HepG2 (cell line): ENCODE results near the gene CMIP. TPM values are rescaled to one million over a fixed set of nuclear protein-coding genes. Genes with fewer than 3 reads are reported as not detected.

Experiments
- CHD4 ChIP-seq: fragments of 200-600 bp; sonication (generic); IDR thresholded peaks from 2 replicates; pipeline ENCODE4 v1.7.0; 2017; ENCODE audit warnings: mild to moderate bottlenecking, low read length, borderline replicate concordance
- GABPB1 ChIP-seq: IDR thresholded peaks from 2 replicates; pipeline ENCODE4 v1.6.1; 2016; ENCODE audit warnings: mild to moderate bottlenecking, missing genetic modification reagents, moderate library complexity, missing compliant biosample characterization
- MED1 ChIP-seq: sonication (generic); formaldehyde crosslinking; IDR thresholded peaks from 2 replicates; pipeline ENCODE4 v1.4.0; 2020; ENCODE audit warnings: missing genetic modification reagents
- PAXIP1 ChIP-seq: sonication (generic); formaldehyde crosslinking; conservative IDR thresholded peaks from 2 replicates; pipeline ENCODE4 v1.4.0; 2020; ENCODE audit warnings: mild to moderate bottlenecking, missing genetic modification reagents, moderate library complexity
- SMAD1 ChIP-seq: sonication (generic); formaldehyde crosslinking; IDR thresholded peaks from 2 replicates; pipeline ENCODE4 v1.4.0; 2020; ENCODE audit warnings: missing genetic modification reagents, low read depth, mild to moderate bottlenecking, borderline replicate concordance
- SUZ12 ChIP-seq: fragments of 150-350 bp; IDR thresholded peaks from 2 replicates; pipeline ENCODE4 v1.6.1; 2014; ENCODE audit warnings: low read depth, low read length
- TBX3 ChIP-seq: fragments of 450-650 bp; IDR thresholded peaks from 2 replicates; pipeline ENCODE4 v1.6.1; 2017; ENCODE audit warnings: antibody characterized with exemption, mild to moderate bottlenecking, inconsistent platforms, borderline replicate concordance
- TMF1 ChIP-seq: sonication (generic); formaldehyde crosslinking; IDR thresholded peaks from 2 replicates; pipeline ENCODE4 v1.8.1; 2022; ENCODE audit warnings: low read depth, missing genetic modification reagents
- TOE1 ChIP-seq: sonication (generic); formaldehyde crosslinking; IDR thresholded peaks from 2 replicates; pipeline ENCODE4 v1.4.0; 2020; ENCODE audit warnings: mild to moderate bottlenecking, missing genetic modification reagents
- ZBTB2 ChIP-seq: sonication (generic); formaldehyde crosslinking; IDR thresholded peaks from 2 replicates; pipeline ENCODE4 v1.8.0; 2022; ENCODE audit warnings: low read depth, missing genetic modification reagents
- ZBTB3 ChIP-seq: sonication (generic); formaldehyde crosslinking; IDR thresholded peaks from 2 replicates; pipeline ENCODE4 v1.4.0; 2020; ENCODE audit warnings: low read depth, mild to moderate bottlenecking, moderate library complexity, missing genetic modification reagents, borderline replicate concordance
- ZNF160 ChIP-seq: sonication (generic); formaldehyde crosslinking; IDR thresholded peaks from 2 replicates; pipeline ENCODE4 v1.8.0; 2022; ENCODE audit warnings: mild to moderate bottlenecking, inconsistent platforms, missing genetic modification reagents
- ZNF251 ChIP-seq: sonication (generic); formaldehyde crosslinking; IDR thresholded peaks from 2 replicates; pipeline ENCODE4 v1.9.0; 2021; ENCODE audit warnings: mild to moderate bottlenecking, missing genetic modification reagents
- ZNF431 ChIP-seq: sonication (generic); formaldehyde crosslinking; IDR thresholded peaks from 2 replicates; pipeline ENCODE4 v1.9.0; 2022; ENCODE audit warnings: missing genetic modification reagents, low read depth, mild to moderate bottlenecking, borderline replicate concordance
- ZNF556 ChIP-seq: sonication (generic); formaldehyde crosslinking; IDR thresholded peaks from 2 replicates; pipeline ENCODE4 v1.4.0; 2020; ENCODE audit warnings: mild to moderate bottlenecking, missing genetic modification reagents, borderline replicate concordance
- polyA plus RNA-seq, 8 experiments: library from polyadenylated mRNA; depleted of rRNA in 3 of 8; stranded (reverse) in 7 of 8; unstranded in 1 of 8; fragments of >200 nt; fragmentation: Illumina TruSeq in 4 of 8; extraction: Trizol in 4 of 8; gene quantifications; 2 replicates each; pipeline versions ENCODE4 v1.2.1 to v1.2.3, GENCODE V29; 2011 to 2016; ENCODE audit warnings: low read depth in 4 of 8, missing spikeins in 1 of 8, mixed read lengths in 1 of 8; ENCODE audit not compliant: insufficient read depth in 1 of 8
- total RNA-seq, 5 experiments: library from RNA; depleted of rRNA; stranded (reverse); fragments of >200 nt; fragmentation: Illumina TruSeq; extraction: Trizol; gene quantifications; 2 replicates each; pipeline ENCODE4 v1.2.3, GENCODE V29; 2016; ENCODE audit warnings: low read depth in 1 of 5
- TF ChIP-seq, protein P1 (sequence below): sonication (generic); formaldehyde crosslinking; IDR thresholded peaks from 2 replicates; pipeline ENCODE4 v1.4.0; 2020; ENCODE audit warnings: missing genetic modification reagents
- TF ChIP-seq, protein P2 (sequence below): sonication (generic); formaldehyde crosslinking; IDR thresholded peaks from 2 replicates; pipeline ENCODE4 v1.9.0; 2022; ENCODE audit warnings: low read depth, missing genetic modification reagents
- TF ChIP-seq, protein P3 (sequence below): sonication (generic); formaldehyde crosslinking; IDR thresholded peaks from 2 replicates; pipeline ENCODE4 v1.4.0; 2020; ENCODE audit warnings: missing genetic modification reagents; ENCODE audit errors: not compliant biosample characterization
- TF ChIP-seq, protein P4 (sequence below): sonication (generic); formaldehyde crosslinking; IDR thresholded peaks from 2 replicates; pipeline ENCODE4 v1.4.0; 2020; ENCODE audit warnings: mild to moderate bottlenecking, missing genetic modification reagents

The CMIP gene
- total and polyA plus RNA-seq, 2 of the 13 experiments (the other 11 are each of a cell fraction or from before 2014, with no cell fraction given) = 10.9 to 18.1 TPM

GRCh38 chr16:81553080-81553813 lies 108.6 kb downstream of the CMIP start (continued):
- TF ChIP-seq ZNF556 (CRISPR knock-in tag) (peak; percentile 78), CHD4 (no peak), ZBTB3 (0 out of 2 replicates have a peak, but pooled peaks have one; percentile 75), TOE1 (CRISPR knock-in tag) (peak; percentile 23; the same call in 1 of the 2 replicates), ZBTB2 (CRISPR knock-in tag) (no peak), SUZ12 (no peak), PAXIP1 (CRISPR knock-in tag) (peak; percentile 74), MED1 (CRISPR knock-in tag) (peak; percentile 79), TMF1 (CRISPR knock-in tag) (no peak), GABPB1 (CRISPR knock-in tag) (no peak; the same call in 1 of the 2 replicates), ZNF431 (CRISPR knock-in tag) (0 out of 2 replicates have a peak, but pooled peaks have one; percentile 17), TBX3 (peak; percentile 13; the same call in 1 of the 2 replicates), ZNF160 (CRISPR knock-in tag) (0 out of 2 replicates have a peak, but pooled peaks have one; percentile 50), ZNF251 (CRISPR knock-in tag) (no peak), SMAD1 (0 out of 2 replicates have a peak, but pooled peaks have one; percentile 74)
- TF ChIP-seq, protein P1, sequence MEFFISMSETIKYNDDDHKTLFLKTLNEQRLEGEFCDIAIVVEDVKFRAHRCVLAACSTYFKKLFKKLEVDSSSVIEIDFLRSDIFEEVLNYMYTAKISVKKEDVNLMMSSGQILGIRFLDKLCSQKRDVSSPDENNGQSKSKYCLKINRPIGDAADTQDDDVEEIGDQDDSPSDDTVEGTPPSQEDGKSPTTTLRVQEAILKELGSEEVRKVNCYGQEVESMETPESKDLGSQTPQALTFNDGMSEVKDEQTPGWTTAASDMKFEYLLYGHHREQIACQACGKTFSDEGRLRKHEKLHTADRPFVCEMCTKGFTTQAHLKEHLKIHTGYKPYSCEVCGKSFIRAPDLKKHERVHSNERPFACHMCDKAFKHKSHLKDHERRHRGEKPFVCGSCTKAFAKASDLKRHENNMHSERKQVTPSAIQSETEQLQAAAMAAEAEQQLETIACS (CRISPR knock-in tag) = no peak
- TF ChIP-seq, protein P2, sequence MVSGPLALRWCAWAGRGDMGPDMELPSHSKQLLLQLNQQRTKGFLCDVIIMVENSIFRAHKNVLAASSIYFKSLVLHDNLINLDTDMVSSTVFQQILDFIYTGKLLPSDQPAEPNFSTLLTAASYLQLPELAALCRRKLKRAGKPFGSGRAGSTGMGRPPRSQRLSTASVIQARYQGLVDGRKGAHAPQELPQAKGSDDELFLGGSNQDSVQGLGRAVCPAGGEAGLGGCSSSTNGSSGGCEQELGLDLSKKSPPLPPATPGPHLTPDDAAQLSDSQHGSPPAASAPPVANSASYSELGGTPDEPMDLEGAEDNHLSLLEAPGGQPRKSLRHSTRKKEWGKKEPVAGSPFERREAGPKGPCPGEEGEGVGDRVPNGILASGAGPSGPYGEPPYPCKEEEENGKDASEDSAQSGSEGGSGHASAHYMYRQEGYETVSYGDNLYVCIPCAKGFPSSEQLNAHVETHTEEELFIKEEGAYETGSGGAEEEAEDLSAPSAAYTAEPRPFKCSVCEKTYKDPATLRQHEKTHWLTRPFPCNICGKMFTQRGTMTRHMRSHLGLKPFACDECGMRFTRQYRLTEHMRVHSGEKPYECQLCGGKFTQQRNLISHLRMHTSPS (CRISPR knock-in tag) = peak; percentile 88
- TF ChIP-seq, protein P3, sequence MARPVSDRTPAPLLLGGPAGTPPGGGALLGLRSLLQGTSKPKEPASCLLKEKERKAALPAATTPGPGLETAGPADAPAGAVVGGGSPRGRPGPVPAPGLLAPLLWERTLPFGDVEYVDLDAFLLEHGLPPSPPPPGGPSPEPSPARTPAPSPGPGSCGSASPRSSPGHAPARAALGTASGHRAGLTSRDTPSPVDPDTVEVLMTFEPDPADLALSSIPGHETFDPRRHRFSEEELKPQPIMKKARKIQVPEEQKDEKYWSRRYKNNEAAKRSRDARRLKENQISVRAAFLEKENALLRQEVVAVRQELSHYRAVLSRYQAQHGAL = no peak
- TF ChIP-seq, protein P4, sequence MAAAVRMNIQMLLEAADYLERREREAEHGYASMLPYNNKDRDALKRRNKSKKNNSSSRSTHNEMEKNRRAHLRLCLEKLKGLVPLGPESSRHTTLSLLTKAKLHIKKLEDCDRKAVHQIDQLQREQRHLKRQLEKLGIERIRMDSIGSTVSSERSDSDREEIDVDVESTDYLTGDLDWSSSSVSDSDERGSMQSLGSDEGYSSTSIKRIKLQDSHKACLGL (CRISPR knock-in tag) = peak; percentile 28; the same call in 1 of the 2 replicates
